Stimulated activated CD8-positive, alpha-beta memory T cell treated with anti-CD3 and anti-CD28 coated beads, Interleukin-15, amount 100 ng/mL, for 4 hours (primary cell): ENCODE results near the gene ABT1.

Experiments used
- DNase-seq, 2 donors: peaks; one replicate each; pipeline ENCODE4 v3.0.0-alpha.2; 2020; ENCODE audit warnings: low read depth in 2 of 2

The ABT1 gene

GRCh38 chr6:26602262-26602661, 5.5 kb downstream of the ABT1 start:
- DNase-seq = no peak

GRCh38 chr6:26604026-26604425, 7.3 kb downstream of the ABT1 start:
- no peak for DNase-seq

GRCh38 chr6:26604797-26605196, 8.0 kb downstream of the ABT1 start:
- no peak for DNase-seq

- DNase-seq = no peak
Observed at GRCh38 chr6:26607434-26608230, 10.9 kb downstream of the ABT1 start.

DNA sequence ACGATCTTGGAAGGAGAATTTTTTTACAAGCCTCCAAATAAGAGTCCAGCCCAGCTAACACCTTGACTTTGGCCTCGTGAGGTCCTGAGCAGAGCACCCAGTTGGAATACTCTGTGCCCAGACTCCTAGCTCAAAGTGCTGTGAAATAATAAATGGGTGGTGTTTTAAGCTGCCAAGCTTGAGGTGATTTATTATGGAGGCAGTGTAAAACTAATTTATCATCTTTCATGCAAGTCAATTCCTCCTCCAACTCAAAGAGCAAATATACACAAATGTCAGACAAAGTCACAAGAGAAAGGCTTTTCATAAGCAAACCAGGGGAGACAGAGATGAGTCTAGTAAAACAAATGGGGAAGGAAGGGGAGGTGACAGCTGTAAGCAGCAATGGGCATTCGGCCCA, 12.7 kb downstream of the ABT1 start:
- no peak for DNase-seq

DNA sequence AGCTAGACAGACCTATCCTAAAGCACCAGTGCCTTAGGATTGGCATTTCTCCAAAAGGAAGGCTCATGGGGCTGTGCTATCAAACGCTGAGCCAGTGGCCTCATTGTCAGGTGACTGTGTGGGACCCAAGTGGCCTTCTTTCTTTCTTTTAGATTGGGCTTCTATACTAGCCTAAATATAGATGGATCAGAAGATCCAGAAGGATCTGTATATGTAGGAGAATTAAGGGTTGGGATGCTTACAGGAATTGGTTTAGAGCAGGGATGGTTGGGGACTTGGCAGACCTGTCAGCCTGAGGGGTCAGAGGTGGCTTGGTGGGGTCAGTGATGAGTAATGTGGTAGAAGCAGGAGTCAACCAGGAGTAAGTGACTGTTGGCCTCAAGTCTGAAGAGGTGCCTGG, 14.8 kb downstream of the ABT1 start:
- DNase-seq = no peak

- DNase-seq = no peak
Observed at GRCh38 chr6:26613201-26613600, 16.4 kb downstream of the ABT1 start.

DNA sequence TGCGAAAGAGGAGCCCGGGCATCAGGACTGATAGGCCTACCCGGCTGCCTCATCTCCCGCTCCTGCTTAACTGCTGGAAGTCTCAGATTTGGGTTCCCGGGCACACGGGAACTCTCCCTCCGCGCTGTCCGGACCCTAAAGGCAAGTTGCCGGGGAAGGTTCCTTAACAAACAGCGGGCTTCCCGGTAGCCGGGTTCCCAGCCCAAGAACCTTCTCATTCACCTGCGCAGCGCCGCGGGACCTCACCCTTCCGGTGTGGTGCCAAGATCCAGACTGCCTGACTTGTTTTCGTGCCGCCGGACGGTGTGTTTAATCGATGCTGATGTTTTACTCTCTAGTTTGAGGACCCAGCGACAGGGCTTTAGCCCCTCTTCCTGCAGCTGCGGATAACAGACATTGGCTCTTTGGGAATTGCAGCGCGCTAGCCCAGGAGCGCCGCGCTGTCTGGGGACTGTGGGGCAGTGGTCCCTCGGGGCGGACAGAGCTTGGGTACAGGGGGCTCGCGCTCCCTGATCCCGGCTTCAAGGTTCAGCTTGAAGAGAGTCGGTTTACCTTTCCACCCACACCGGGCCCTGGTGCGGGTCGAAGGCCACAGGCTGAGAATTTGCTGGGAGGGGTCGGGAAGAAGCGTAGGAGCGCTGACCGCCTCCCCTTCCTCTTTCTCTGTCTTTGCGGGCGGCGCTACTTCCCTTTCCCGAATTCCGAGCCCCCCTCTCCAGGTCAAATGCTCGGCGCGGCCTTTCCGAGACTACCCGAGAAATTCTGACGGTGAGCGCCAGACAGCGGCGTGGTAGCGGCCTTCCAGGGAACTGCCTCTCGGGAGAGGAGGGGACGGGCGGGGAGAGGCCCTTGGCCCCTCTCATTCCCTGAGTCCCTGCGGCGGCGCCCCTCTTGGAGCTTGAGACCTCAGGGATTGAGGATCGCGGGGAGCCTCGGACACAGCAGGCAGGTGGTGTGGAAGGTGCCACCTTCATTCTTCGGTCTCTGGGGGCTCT, 17.2 kb downstream of the ABT1 start:
- no peak for DNase-seq

DNA sequence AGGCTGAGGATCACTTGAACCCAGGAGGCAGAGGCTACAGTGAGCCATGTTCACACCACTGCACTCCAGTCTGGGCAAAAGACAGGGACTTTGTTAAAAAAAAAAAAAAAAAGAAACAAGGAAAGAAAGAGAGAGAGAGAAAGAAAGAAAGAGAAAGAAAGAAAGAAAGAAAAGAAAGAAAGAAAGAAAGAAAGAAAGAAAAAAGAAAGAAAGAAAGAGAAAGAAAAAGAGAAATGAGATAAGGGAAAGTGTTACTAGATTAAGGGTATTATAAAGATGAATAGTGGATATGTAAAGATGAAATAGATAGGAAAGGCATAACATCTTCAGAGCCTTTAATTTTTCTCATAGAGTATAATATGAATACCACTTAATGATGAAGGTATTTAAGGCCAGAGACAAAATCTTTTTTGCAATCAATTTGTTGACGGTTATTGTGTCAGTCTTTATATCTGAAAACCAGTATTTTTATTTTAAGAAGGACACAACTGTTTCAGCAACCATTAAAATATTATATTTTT, 26.6 kb downstream of the ABT1 start:
- no peak for DNase-seq

DNA sequence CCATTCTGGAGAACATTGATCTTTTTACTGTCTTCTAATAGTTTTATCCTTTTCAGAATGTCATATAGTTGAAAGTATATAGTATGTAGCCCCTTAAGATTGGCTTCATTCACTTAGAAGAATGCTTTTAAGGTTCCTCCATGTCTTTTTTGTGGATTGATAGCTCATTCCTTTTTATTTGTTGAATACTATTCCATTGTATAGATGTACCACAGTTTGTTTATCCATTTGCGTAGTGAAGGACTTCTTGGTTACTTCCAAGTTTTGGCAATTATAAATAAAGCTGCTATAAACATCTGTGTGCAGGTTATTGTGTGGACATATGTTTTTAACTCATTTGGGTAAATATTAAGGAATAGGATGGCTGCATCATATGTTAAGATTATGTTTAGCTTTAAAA, 27.8 kb downstream of the ABT1 start:
- no peak for DNase-seq

GRCh38 chr6:26627843-26628242, 31.1 kb downstream of the ABT1 start:
- no peak for DNase-seq

DNA sequence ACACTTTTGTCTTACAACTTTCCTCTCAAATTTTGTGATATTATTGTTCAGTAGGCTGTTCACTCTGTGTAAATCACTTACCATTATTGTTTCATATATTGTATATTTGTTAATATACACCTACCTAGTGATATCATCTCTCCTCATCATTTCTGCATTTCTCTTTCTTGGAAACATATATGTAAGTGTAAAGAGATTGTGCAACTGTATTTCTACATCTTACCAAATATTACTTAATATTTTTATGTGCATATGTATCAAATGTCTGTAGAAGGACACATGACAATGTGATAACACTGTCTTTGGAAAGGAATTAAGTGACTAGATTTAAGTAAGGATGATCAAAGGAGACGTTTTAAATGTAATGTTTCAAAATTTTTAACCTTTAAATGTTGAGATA, 32.6 kb downstream of the ABT1 start:
- no peak for DNase-seq

DNA sequence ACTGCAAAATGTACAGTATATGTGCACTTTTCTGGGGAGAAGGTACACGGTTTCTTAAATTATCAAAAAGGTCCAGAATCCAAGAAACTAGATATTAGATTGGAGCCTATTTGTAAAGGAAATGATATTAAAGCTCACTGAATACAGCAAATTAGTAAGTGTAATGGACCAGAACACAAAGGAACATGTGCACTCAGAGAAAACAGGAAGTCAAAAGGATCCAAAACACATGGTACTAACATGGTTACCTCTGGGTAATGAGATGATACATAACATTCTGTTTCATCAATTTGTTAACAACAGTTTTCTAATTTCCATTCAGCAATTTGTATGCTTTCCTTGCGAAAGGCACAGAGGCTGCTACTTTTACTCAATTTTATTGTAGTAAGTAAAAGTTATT, 44.1 kb downstream of the ABT1 start:
- DNase-seq = no peak

- DNase-seq = no peak
Observed at GRCh38 chr6:26646074-26646473, 49.3 kb downstream of the ABT1 start.
